Measurements from ENCODE around the gene CAPN2. TPM values are rescaled to one million over a fixed set of nuclear protein-coding genes. Genes with fewer than 3 reads are reported as not detected.

CAPN2 gene
- total and polyA plus RNA-seq, 9 donors, result 70.6 to 267 (median 171) TPM

GRCh38 chr1:223708651-223709268 is 3.6 kb upstream of the CAPN2 start:
- peaks cover 24% of the 10 kb centered on the region for H3K4me1 ChIP-seq (ENCODE audit: insufficient read depth)
- intact Hi-C loops (cut with DNase I), result loop anchor here in 1 of 4 donors (2.0 kb wide), 1 partner anchor 40 kb away; no protein-coding TSS in a partner anchor
- no peak overlapping the region for H3K27ac ChIP-seq

GRCh38 chr1:223709598-223709997 is 2.7 kb upstream of the CAPN2 start:
- peaks cover 26% of the 10 kb centered on the region for H3K4me1 ChIP-seq (ENCODE audit: insufficient read depth)
- TF ChIP-seq POLR2A (IDR thresholded peaks at IDR 0.05) (no peak), CTCF (IDR thresholded peaks at IDR 0.05) (no peak), EP300 (IDR thresholded peaks at IDR 0.05) (no peak)
- no peaks in the 10 kb centered on the region for H3K9me3 ChIP-seq
- H3K27ac ChIP-seq, result no peak overlapping the region
- no peak overlapping the region for H3K4me3 ChIP-seq
- WGBS, 3 donors, result 40 to 50% (median 49%) methylated on average over 3 of the region's 3 CpGs
- intact Hi-C loops (cut with DNase I), result loop anchor here in 1 of 4 donors (2.0 kb wide), 1 partner anchor 39 kb away; no protein-coding TSS in a partner anchor
- no peaks in the 10 kb centered on the region for H3K27me3 ChIP-seq
- no peaks in the 10 kb centered on the region for H3K36me3 ChIP-seq
- DNase-seq, result no peak

More at GRCh38 chr1:223708651-223709268, 3.6 kb upstream of the CAPN2 start:
- H3K4me3 ChIP-seq, result no peak overlapping the region
- DNase-seq, result no peak
- no peaks in the 10 kb centered on the region for H3K9me3 ChIP-seq
- WGBS, 3 donors, result 92 to 94% (median 93%) methylated on average over 3 of the region's 3 CpGs
- H3K36me3 ChIP-seq, result no peaks in the 10 kb centered on the region
- TF ChIP-seq CTCF (IDR thresholded peaks at IDR 0.05) (no peak), POLR2A (IDR thresholded peaks at IDR 0.05) (no peak), EP300 (IDR thresholded peaks at IDR 0.05) (no peak)
- no peaks in the 10 kb centered on the region for H3K27me3 ChIP-seq

DNA sequence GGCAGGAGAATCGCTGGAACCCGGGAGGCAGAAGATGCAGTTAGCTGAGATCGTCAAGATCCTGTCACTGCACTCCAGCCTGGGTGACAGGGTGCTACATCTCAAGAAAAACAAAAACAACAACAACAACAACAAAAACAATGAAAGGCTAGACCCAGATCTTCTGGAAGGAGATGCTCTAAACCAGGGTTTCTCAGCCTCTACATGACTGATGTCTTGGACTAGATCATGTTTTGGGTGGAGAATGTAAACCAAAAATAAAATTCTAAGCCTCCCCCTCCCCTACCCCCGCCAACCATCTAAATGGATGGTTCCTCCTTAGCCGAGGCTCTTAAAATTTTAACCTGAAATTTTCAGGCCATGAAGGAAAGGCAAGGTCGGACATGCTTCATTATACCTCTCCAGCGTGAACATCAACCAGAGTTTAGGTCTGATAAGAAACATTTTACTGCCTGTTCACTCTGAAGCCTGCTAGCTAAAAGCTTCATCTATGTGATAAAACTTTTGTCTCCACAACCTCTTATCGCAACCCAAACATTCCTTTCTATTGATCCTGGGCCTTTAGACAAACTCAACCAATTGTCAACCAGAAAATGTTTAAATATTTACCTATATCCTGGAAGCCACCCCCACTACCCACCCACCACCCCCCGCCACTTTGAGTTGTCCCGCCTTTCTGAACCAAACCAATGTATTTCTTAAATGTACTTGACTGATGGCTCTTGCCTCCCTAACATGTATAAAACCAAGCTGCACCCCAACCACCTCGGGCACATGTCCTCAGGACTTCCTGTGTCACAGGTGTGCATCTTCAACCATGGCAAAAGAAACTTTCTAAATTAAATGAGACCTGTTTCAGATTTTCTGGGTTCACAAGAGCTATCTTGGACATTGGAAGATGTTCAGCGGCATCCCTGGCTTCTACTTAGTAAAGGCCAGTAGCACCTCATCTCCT is 1.9 kb upstream of the CAPN2 start:
- Histone ChIP-seq H3K9me3 (no peaks in the 10 kb centered on the region), H3K27me3 (no peaks in the 10 kb centered on the region), H3K36me3 (no peaks in the 10 kb centered on the region), H3K4me3 (no peak overlapping the region), H3K27ac (no peak overlapping the region), H3K4me1 (ENCODE audit: insufficient read depth) (peaks cover 24% of the 10 kb centered on the region)
- TF ChIP-seq POLR2A (IDR thresholded peaks at IDR 0.05), result no peak
- no peak for TF ChIP-seq EP300 (IDR thresholded peaks at IDR 0.05)
- TF ChIP-seq CTCF (IDR thresholded peaks at IDR 0.05), result no peak
- WGBS, 3 donors, result 87 to 93% (median 93%) methylated on average over 12 of the region's 12 CpGs
- intact Hi-C loops (cut with DNase I), result loop anchor here in 1 of 4 donors (10.0 kb wide), 1 partner anchor 134 kb away; the partner anchor contains the start of gene TP53BP2
- no peak for DNase-seq

DNA sequence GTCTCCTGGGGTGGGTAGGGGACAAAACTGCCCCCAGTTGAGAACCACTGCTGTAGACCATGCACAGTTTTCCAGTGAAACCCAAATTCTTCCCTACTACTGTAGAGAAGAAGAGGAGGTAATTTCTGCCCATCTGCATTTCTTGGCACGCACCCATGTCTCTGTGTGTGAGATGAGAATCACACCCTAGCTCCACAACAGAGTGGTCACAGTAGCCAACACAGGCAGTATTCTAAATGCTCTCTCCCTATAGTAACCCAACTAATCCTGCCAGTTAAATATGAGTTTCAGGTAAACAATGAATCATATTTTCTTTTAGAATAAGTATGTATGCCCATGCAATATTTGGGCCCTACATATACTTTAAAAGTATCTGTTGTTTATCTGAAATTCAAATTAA is 1.2 kb upstream of the CAPN2 start:
- Histone ChIP-seq H3K4me1 (ENCODE audit: insufficient read depth) (peaks cover 21% of the 10 kb centered on the region), H3K36me3 (no peaks in the 10 kb centered on the region), H3K9me3 (no peaks in the 10 kb centered on the region), H3K4me3 (no peak overlapping the region), H3K27me3 (no peaks in the 10 kb centered on the region), H3K27ac (no peak overlapping the region)
- no peak for TF ChIP-seq POLR2A (IDR thresholded peaks at IDR 0.05)
- TF ChIP-seq EP300 (IDR thresholded peaks at IDR 0.05), result no peak
- TF ChIP-seq CTCF (IDR thresholded peaks at IDR 0.05), result no peak
- DNase-seq, result no peak
- intact Hi-C loops (cut with DNase I), result loop anchor here in 1 of 4 donors (10.0 kb wide), 1 partner anchor 134 kb away; the partner anchor contains the start of gene TP53BP2
- WGBS, 3 donors, result 76 to 88% (median 76%) methylated on average over 1 of the region's 1 CpG
